BE2C (cell line): ENCODE results near the gene MYOCOS.
"Not testable (repeated sequence)": the region's sequence is repeated elsewhere in the genome, so short reads cannot be mapped to it uniquely, and the experiment has no call there.

Source experiments
- DNase-seq: peaks from one replicate; pipeline ENCODE4 v3.0.0-alpha.2; 2020
- H3K27me3 ChIP-seq: fragments of 250-450 bp; sonication (Bioruptor Pico); 2 replicates; pipeline ENCODE4 v1.5.1; 2020; ENCODE audit warnings: mild to moderate bottlenecking
- H3K36me3 ChIP-seq: fragments of 250-450 bp; sonication (Bioruptor Pico); 2 replicates; pipeline ENCODE4 v1.5.1; 2020; ENCODE audit warnings: mild to moderate bottlenecking
- H3K4me1 ChIP-seq: fragments of 250-450 bp; sonication (Bioruptor Pico); 2 replicates; pipeline ENCODE4 v1.5.1; 2020
- H3K4me3 ChIP-seq: 2 replicates; pipeline ENCODE4 v1.5.1; 2011; ENCODE audit warnings: low read depth, low read length
- H3K9me3 ChIP-seq: fragments of 250-450 bp; sonication (Bioruptor Pico); 2 replicates; pipeline ENCODE4 v1.5.1; 2020
- CTCF ChIP-seq: IDR thresholded peaks from 2 replicates; pipeline ENCODE4 v1.5.1; 2012; ENCODE audit warnings: mild to moderate bottlenecking, low read depth, low read length

The MYOCOS gene

GRCh38 chr1:171613282-171613681, 8.8 kb upstream of the MYOCOS start:
- no peaks in the 10 kb centered on the region for H3K36me3 ChIP-seq
- no peak overlapping the region for H3K4me3 ChIP-seq
- DNase-seq: no peak
- TF ChIP-seq CTCF: no peak
- no peaks in the 10 kb centered on the region for H3K4me1 ChIP-seq
- H3K27me3 ChIP-seq: no peaks in the 10 kb centered on the region
- no peaks in the 10 kb centered on the region; the same call in 1 of the 2 replicates for H3K9me3 ChIP-seq

- not testable (repeated sequence) for H3K4me1 ChIP-seq, H3K27me3 ChIP-seq, H3K36me3 ChIP-seq, H3K9me3 ChIP-seq, H3K4me3 ChIP-seq, DNase-seq
These were observed 6.7 kb upstream of the MYOCOS start for GRCh38 chr1:171615122-171615906.

GRCh38 chr1:171616586-171616985, 5.5 kb upstream of the MYOCOS start:
- Histone ChIP-seq H3K4me3 (no peak overlapping the region), H3K4me1 (no peaks in the 10 kb centered on the region), H3K9me3 (no peaks in the 10 kb centered on the region; the same call in 1 of the 2 replicates), H3K36me3 (no peaks in the 10 kb centered on the region), H3K27me3 (no peaks in the 10 kb centered on the region)
- no peak for DNase-seq
- no peak for TF ChIP-seq CTCF

- no peak for TF ChIP-seq CTCF
- no peaks in the 10 kb centered on the region for H3K9me3 ChIP-seq
These were observed 1.7 kb downstream of the MYOCOS start for GRCh38 chr1:171623651-171624331.

GRCh38 chr1:171625225-171625624, 3.2 kb downstream of the MYOCOS start:
- Histone ChIP-seq H3K36me3 (no peaks in the 10 kb centered on the region), H3K9me3 (no peaks in the 10 kb centered on the region), H3K4me3 (no peak overlapping the region), H3K27me3 (0 out of 2 replicates have a peak, but pooled peaks cover 3% of the 10 kb centered on the region), H3K4me1 (no peaks in the 10 kb centered on the region)
- no peak for TF ChIP-seq CTCF
- DNase-seq: no peak

More at GRCh38 chr1:171623651-171624331, 1.7 kb downstream of the MYOCOS start:
- 0 out of 2 replicates have a peak, but pooled peaks cover 3% of the 10 kb centered on the region for H3K27me3 ChIP-seq
- no peaks in the 10 kb centered on the region for H3K36me3 ChIP-seq
- H3K4me1 ChIP-seq: no peaks in the 10 kb centered on the region
- H3K4me3 ChIP-seq: no peak overlapping the region
- no peak for DNase-seq

GRCh38 chr1:171627020-171627419, 5.0 kb downstream of the MYOCOS start:
- Histone ChIP-seq H3K9me3 (no peaks in the 10 kb centered on the region; the same call in 1 of the 2 replicates), H3K4me1 (no peaks in the 10 kb centered on the region), H3K36me3 (no peaks in the 10 kb centered on the region), H3K4me3 (no peak overlapping the region), H3K27me3 (peaks cover 5% of the 10 kb centered on the region; the same call in 1 of the 2 replicates)
- DNase-seq: no peak
- TF ChIP-seq CTCF: no peak
